Left ventricle myocardium superior (tissue), 1 donor: ENCODE data around the gene GLYR1. TPM values are rescaled to one million over a fixed set of nuclear protein-coding genes. Genes with fewer than 3 reads are reported as not detected.

Experiments used
- total RNA-seq: library from RNA; stranded (reverse); fragmentation: NEBNext Ultra II Directional; extraction: Animal tissue kit (Norgen Biotek cat#: 25700); gene quantifications from one replicate; pipeline ENCODE4 v1.2.1, GENCODE V29; 2021
- donor health status: DM: no; HTN: yes; CAD: no; lungs with severe emphysema.

GLYR1 gene
- total RNA-seq, 1 donor from 2014 or later: 102 TPM

Other genes with a start within 250 kb of the GLYR1 start
- gene UBALD1, start 232.4 kb downstream of the GLYR1 start, total RNA-seq: 32.4 TPM
- 31.6 TPM for gene MGRN1, start 222.5 kb downstream of the GLYR1 start, total RNA-seq
- gene NUDT16L1, start 153.7 kb downstream of the GLYR1 start, total RNA-seq: 51.7 TPM
- 7.8 TPM for gene ANKS3, start 113.0 kb downstream of the GLYR1 start, total RNA-seq
- 0.30 TPM for gene DNAAF8, start 112.8 kb downstream of the GLYR1 start, total RNA-seq
- gene ZNF500, start 80.1 kb downstream of the GLYR1 start, total RNA-seq: 8.4 TPM
- not detected for gene SEPTIN12, start 58.9 kb downstream of the GLYR1 start, total RNA-seq
- gene SMIM22, start 51.9 kb downstream of the GLYR1 start, total RNA-seq: not detected
- 134 TPM for gene ROGDI, start 44.7 kb downstream of the GLYR1 start, total RNA-seq
- 50.9 TPM for gene UBN1, start 193 bp upstream of the GLYR1 start, total RNA-seq
- gene PPL, start 89.9 kb upstream of the GLYR1 start, total RNA-seq: 18.4 TPM
- gene SEC14L5, start 111.0 kb upstream of the GLYR1 start, total RNA-seq: 31.4 TPM
- gene NAGPA, start 186.6 kb upstream of the GLYR1 start, total RNA-seq: 6.1 TPM
- gene C16orf89, start 218.7 kb upstream of the GLYR1 start, total RNA-seq: 2.9 TPM
- gene ALG1, start 224.6 kb upstream of the GLYR1 start, total RNA-seq: 8.3 TPM